A673 (cell line): ENCODE results near the gene RFTN1.

Experiments used
- EZH2 ChIP-seq: fragments of 200-600 bp; sonication (generic); IDR thresholded peaks from 2 replicates; pipeline ENCODE4 v1.6.1; 2017; ENCODE audit warnings: borderline replicate concordance, low read depth, mild to moderate bottlenecking, mixed read lengths, antibody characterized with exemption, low read length; ENCODE audit not compliant: poor library complexity, severe bottlenecking
- TF ChIP-seq, protein P1 (sequence below): fragments of 300-800, 200-600 bp; sonication (generic); conservative IDR thresholded peaks from 2 replicates; pipeline ENCODE4 v1.5.1; 2017; ENCODE audit warnings: low read depth, mild to moderate bottlenecking, antibody characterized with exemption, low read length, moderate library complexity, mixed read lengths

DNA sequence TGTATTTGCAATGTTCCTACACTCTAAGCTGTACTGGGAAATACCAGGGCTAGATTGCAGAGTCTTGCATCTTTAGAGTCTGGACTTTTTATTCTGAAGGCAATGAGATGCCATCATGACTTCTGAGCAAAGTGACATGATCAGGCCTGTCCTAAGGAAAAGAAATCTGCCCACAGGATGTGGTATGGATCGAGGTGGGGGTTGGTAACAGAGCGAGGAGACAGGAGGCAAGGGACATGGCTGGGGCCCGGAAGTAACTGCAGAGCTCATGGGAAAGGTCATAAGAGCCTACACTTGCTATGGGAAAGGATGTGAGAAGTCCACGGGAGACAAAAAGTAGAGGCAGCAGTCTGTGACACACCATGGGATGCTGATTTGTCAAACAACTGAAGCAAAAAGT is 126.9 kb downstream of the RFTN1 start:
- TF ChIP-seq, protein P1, sequence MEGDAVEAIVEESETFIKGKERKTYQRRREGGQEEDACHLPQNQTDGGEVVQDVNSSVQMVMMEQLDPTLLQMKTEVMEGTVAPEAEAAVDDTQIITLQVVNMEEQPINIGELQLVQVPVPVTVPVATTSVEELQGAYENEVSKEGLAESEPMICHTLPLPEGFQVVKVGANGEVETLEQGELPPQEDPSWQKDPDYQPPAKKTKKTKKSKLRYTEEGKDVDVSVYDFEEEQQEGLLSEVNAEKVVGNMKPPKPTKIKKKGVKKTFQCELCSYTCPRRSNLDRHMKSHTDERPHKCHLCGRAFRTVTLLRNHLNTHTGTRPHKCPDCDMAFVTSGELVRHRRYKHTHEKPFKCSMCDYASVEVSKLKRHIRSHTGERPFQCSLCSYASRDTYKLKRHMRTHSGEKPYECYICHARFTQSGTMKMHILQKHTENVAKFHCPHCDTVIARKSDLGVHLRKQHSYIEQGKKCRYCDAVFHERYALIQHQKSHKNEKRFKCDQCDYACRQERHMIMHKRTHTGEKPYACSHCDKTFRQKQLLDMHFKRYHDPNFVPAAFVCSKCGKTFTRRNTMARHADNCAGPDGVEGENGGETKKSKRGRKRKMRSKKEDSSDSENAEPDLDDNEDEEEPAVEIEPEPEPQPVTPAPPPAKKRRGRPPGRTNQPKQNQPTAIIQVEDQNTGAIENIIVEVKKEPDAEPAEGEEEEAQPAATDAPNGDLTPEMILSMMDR: no peak
- no peak for TF ChIP-seq EZH2
